GM18511 (cell line): ENCODE data around the gene TGFB2.

Source experiments
- ATAC-seq: cut with Tn5 transposase; IDR thresholded peaks from one replicate; pipeline ENCODE4 v1.9.1; 2021; ENCODE audit warnings: mild to moderate bottlenecking, moderate library complexity; ENCODE audit not compliant: unreplicated experiment

The TGFB2 gene

DNA sequence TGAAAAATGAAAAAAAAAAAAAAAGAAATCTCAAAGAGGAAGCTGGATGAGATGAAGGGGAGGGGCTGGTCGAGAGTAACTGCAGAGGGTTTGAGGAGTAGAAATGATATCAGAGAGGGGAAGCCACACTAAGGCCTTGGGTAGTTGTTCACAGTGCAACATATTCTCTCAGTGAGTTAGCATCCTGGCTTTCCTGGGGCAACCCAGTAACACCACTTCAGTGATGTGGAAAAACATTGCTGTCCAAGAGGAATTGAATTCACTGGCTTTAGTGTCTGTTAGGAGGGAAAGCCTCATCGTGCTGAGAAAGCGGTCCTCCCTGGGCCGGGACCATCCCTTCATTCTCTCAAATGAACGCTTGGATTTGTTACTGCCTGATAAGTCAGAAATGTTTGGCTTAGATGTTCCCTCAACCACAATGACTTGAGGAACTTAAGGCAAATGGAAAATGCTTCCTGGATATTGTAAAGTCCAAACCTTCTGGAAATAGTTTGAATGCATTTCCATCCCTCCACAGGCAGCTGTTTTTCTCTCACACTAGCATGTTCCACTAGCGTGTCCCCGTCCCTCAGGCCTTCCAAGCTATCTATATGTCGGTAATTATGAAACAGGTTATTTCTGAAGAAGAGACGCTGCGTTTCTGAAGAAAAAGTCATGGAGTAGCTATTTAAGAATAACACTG lies 12.2 kb downstream of the TGFB2 start:
- no peak for ATAC-seq

DNA sequence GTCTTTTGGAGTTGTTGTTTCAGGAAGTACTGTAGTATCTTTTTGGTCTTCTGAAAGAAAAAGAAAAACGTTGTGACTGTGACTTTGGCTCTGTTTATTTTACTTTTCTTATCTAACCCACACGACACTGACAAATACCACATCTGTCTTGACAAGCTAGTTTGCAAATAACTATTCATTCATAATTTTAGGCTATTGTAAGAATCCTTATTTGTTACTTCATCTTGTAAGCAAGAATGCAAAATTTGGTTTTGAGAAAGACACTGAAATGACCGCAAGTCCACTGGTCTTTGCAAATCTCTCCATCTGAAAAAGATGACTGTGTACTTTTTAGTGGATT lies 12.7 kb downstream of the TGFB2 start:
- no peak for ATAC-seq

DNA sequence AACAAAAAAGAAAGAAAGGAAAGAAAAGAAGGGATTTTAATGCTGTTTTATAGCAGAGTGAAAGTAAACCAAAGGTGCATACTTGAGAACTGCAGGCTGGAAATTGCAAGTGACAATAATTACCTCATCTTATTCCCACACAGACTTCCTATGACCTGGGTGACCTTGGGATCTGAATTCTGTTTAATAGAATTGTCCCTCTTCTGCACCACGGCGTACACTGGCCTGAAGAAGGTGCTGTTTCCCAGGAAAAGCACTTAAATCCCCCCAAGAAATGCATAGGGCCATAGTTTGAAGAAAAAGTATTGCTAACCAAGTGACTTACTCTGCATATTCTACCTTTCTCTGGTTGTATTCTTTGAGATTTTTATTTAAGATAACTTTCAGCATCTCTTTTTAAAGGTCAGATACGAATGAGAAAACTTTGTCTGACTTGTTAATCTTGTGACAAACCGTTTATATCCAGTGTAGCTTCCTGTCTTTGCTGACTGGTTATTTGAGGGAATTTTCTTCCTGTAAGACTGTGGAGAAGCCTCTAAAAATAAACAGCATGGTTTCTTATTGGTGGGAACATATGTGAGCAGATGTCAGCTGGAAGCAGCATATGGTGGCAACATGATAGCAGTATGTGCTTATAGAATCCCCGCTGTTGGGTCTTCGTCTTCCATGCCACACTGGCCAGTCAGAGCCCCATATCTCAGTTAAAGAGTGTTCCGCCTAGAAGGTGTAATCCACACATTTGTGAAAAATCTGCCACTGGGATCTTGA lies 16.3 kb downstream of the TGFB2 start:
- ATAC-seq = no peak

DNA sequence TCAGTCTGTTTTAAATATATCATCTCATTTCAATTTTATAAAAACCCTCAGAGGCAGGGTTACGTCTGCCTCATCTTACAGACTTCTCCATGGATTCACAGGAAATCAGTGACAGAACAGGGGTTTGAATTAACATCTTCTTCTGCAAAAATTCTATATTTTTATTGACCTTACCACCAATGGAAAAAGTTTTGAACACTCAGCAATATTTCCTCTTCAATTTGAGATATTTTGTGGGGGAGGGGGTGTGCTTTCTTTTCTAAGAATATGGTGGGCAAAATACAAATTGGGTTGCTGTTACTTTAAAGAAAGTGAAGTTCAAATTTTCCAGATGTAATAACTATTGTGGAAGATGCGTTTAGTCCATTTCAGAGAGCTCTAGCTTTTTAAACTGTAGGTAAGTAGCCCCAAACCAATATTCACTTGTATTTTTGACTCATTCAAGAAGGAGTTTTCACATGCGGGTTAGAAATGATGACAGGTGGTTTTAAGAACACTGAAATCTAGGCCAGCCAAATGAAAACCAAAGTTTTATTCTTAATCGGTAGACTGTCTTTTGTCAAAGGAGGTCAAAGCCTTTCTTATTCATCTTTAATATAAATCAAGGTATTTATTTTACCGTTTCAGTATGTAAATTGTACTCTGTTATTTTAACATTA lies 17.4 kb downstream of the TGFB2 start:
- ATAC-seq = no peak

DNA sequence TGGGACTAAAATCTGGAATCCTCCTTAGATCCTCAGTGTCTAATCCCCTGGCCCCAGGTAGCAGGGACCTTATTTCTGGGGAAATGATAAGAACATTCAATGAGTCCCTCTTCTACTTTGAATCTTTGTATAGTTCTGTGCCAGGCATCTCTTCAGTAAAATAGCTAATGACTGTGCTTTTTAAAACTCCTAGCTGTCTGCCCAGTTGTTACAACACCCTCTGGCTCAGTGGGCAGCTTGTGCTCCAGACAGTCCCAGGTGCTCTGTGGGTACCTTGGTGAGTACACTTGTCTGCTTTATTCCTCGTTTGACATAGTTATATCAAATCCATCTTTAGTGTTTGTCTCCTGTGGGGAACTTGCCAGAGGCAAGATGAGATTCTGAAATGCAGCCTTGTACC lies 18.0 kb downstream of the TGFB2 start:
- no peak for ATAC-seq

DNA sequence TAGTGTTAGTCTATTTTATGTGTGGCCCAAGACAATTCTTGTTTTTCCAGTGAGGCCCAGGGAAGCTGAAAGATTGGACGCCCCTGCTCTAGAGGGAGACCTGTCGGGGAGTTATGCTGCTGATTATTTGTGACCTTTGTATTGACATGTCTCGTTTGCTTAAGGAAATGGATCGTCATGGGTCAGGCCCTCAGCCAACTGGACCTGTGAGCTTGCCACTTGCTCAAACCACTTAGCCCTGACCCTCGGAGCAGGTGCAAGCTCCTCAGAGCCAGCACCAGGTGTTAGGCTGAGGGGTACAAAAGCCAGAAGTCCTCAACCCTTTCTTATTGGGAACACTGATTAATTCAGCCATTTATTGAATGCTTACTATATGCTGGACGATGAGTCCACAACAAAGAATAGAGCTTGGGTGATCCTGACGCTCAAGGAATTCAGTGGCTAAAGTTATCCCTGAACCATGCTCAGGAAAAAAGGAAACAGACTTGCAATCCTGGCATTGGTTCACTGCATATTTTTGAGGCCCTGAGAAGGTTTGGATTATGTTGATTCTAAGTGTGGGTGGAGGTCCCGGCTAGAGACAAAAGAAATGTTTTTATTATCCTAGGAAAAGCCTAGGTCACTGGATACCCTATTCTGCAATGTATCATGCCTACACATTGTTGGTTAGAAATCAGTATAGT lies 19.0 kb downstream of the TGFB2 start:
- ATAC-seq = no peak

DNA sequence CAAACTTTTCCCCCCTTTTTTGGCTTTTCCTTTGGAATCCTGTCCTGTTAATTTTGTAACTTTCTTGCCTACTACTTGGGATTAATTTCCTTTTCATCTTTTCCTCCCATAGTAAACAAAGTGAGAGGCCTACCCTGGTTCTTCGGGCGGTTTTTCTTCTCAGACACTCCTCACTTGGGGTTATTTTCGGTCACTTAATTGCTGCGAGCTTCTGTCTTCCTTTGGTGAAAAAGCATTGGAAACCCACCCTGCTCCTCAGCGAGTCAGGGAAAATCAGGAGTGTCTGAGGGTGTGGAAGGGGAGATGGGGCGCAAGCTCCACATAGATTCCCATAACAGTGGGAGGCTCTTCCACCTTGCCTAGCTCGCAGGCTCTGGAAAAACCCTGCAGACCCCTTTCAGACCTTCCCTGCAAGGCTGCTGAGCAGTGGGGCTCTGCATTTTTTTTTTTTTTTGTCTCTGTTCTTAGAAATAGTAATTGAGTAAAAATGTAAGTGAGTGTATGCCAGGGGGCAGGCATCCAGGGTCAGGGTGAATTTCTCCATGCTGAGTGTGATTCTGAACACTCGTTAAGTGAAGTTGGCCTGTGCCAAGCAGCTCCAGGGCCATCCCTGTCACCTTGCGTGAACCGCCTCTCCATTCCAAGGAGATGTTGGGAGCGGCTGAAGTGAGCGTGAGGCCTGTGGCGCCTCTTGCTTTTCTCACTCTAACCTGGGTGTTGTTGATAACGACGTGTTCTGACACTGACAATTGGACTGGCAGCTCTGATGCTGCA lies 20.3 kb downstream of the TGFB2 start:
- ATAC-seq = no peak

DNA sequence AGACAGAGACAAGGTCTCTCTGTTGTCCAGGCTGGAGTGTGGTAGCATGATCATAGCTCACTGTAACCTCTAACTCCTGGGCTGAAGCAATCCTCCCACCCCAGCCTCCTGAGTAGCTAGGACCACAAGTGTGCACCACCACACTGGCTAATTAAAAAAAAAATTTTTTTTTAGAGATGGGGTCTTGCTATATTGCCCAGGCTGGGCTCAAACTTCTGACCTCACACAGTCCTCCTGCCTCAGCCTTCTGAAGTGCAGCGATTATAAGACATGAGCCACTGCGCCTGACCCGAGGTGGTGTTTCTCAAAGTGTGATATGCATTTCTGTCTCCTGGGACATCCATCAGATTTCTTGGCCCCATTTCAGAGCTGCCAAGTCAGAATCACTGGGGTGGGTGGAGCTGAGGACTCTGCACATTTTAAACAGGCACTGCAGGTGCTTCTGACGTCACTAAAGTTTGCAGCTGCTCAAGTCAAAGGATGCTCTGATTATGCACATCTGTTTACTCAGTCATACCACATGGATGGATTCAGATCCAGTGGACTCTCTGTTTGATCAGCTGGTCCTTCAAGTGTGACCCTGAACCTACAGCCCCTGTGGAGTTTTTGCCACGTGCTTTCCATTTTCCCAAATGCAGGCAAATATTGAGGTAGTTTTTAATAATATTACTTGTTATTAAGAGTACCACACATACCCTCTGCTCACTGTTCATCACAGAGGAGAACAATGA lies 21.4 kb downstream of the TGFB2 start:
- no peak for ATAC-seq

DNA sequence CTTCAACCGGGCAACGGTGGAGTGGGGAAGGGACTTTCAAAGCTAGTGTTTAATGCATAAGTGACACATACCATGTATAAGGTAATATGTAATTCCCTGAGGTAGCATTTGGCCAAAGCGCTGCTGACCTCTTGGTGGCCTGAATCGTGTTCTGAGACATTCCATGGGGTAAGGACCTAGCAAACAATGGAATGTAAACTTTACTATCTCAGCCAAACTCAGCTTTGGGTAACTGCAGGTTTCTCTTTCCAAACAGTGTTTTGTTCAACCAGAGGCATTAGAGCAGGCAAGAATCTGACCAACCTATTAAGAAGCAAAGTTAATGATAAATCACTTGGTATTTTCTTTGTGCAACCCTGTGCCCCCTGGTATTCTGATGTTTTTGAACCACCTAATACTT lies 22.0 kb downstream of the TGFB2 start:
- ATAC-seq = no peak

DNA sequence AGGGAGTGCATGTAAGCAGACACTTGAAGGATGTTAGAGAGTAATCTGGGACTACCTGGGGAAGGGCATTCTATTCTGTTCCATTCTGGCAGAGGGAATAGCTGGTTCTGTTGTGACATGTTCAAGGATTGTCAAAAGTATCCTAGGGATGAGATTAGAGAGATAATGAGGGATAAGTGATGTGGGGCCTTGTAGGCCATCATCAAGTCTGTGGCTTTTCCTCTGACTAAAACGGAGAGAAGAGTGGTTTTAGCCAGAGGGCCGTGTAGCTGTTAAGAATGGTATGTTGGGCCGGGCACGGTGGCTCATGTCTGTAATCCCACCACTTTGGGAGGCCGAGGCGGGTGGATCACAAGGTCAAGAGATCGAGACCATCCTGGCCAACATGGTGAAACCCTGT lies 23.6 kb downstream of the TGFB2 start:
- no peak for ATAC-seq

DNA sequence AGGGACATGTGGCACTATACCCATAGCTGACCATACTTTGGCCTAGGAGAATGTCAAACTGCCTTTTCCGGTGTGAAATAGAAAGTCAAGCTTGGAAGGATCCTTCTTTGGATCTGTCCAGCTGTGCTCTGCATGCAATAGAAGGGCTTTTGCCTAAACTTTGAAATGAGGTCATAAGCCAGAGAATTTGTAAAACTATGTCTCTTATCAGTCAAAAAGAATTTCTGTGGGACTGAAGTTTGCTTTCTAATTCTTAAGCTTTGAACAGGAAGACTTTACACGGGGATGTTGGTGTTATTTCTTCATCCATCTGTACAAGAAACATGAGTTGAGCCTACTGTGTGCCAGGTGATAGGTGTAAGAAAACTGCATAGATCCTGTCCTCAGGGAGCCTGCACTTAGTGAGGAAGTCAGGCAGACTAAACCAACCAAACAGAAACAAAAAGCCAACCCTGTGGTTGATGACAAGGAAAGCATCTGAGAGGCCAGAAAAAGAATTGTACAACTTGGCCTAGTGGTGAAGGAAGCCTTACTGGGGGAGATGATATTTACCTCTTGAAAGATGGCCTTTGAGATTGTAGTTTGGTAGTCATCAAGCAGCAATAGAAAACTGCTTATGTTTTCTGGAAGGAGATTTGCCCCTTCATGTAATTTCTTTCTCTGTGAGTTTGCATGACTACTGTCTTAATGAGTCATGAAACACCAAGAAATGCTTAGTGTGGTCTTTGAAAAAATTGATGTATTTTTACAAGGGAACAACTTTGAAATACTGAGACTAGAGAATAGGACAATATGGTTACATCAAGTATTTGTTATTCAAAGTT lies 24.8 kb downstream of the TGFB2 start:
- ATAC-seq = no peak

DNA sequence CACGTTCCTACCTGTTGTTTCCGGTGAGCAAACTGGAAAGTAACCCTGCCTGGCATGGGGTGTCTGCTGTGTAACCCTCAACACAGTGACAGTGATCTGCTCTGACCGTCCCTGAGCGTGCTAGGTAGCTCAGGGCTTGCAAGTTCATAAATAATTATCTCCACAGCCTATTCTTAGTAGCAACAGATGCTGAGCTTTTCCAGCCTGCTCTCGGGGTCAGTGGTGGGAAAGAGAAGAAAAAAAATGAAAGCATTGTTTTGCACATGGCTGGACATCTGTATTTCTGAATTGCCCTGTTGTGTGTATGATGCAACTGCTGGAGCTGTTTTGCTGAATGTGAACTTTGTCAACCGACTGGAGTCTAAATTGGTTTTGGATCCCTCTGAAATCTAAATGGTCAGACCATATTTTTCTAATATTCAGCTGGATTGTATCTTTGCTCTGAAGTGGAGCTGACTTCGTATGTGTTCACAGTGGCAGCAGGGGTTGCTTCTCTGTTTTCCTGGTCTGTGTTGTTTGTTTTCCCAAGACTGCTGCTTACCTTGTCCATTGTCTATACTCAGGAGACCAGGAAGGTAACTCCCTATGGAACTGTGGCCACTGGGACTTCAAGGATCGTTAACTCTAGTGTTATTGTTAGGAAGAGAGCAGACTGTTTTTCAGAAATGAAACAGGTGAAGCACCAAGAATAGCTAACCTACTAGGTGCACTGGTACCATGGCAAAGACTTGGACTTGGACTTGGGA lies 27.0 kb downstream of the TGFB2 start:
- ATAC-seq = no peak

DNA sequence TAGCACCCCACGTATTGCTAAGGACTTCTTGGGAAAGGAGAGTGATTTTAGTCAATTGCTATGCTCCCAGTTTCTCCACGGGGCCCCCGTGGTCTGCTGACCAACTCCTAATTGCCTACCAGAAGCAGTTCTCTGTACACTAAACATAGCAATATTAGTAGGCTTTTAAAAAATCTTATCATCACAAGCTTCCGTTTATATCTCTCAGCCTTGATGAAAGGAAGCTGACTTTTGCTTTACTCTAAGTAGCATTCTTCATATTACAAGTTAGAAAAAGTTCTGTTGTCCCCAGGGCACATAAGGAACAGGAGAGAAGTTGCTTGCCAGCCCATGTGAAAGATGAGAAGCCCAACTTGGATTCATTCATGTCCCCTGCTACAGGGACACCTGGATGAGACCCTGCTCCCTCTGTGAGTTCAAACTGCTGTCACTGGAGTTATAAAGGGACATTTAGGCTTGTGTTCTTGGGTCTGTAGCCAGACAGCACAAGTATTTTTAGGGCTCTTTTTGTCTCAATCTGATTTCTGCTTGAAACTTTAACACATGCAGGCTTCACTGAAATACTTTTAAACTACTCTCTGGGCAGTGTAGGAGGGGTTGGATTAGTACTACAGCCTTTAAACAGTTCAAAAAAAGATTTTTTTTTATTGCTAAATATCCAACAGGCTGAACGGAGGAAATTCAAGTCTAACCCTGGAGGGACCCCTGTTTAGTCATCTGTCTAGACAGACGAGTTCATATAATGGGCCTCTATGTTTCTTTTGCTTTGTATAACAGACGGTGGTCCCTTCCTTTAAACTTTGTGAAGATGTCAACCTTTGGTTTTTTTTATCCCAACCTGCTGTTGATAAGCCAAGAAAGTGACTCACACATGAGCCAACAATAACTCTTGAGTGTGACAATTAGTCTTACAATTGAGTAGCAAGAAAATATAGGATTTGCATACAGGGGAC lies 29.5 kb downstream of the TGFB2 start:
- ATAC-seq = no peak

DNA sequence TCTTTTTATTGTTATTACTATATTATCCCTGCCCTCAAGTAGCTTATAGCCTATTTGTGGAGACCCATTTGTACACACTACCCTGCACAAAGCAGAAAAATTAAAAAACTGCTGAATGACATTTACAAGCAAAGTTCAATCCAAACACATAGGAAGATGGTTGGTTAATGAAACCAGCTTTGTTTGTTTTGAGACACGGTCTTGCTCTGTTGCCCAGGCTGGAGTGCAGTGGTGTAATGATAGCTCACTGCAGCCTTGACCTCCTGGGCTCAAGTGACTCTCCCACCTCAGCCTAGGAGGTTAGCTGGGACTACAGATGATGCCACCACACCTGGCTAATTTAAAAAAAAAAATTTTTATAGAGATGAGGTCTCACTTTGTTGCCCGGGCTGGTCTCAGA lies 31.6 kb downstream of the TGFB2 start:
- ATAC-seq = peak; percentile 11

DNA sequence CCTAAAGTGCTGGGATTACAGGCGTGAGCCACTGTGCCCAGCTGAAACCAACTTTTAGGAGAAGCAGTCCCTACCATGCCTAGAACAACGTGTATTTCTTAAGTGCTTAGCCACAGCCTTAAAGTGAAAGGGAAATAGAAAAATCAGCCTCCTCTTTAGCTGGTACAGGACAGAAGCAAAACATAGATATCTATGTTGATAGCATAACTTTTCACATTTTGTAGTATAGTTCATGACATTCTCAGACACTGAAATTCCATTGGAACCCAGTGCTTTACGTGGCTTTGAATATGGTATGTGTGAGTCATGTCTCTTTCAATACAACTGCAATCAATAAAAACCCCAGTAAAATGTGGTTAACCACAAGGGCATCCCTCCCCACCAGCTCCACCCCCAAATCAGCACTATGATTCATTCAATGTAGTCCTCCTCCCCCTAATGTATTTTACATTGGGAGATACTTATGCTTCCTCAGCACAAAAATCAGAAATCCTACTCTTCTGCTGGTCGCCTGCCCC lies 32.1 kb downstream of the TGFB2 start:
- peak; percentile 95 for ATAC-seq

DNA sequence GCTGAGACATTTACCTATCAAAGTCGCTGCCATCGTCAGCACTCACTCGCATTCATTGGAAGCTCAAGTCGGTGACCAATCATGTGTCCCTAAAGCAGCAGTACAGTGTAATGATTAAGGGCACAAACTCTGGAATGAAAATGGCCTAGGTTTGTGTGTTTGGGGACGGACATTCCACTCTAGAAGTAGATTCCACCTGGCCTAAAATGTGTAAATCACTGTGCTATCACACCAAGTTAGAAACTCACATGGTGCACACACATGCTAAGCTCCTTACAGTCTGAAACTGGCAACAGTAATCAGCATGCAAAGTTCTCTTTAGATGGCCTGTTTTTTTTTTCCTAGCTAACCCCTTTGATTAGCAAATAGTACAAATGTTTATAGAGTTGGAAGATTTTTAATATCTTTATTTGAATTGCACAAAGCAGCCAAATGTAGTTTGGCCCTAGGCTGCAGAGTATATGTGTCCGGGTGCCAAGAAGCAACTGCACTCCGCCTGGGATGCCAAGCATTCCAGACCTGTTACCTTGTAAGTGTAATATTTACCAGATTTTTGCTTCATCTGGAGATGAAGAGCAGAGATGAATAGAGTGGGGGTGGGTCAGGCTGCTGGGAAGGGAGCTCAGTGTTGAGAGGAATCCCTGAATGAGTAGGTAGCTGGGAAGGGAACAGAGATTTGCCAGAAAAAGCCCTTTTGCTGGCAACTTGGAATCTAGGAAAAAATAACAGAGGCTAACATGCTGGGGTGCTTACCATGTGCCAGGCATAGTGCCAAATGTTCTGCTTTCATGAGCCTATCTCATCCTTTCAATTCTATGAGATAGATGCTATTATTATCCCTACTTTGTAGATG lies 35.2 kb downstream of the TGFB2 start:
- ATAC-seq = no peak
